ENCODE results near the gene FABP3. TPM values are rescaled to one million over a fixed set of nuclear protein-coding genes. Genes with fewer than 3 reads are reported as not detected.

The FABP3 gene
- total and polyA plus RNA-seq, 2 of the 8 experiments (the other 6 are each of a cell fraction or from before 2014, with no cell fraction given) = 34.8 to 43.9 TPM

Other genes with a start within 250 kb of the FABP3 start
- gene NKAIN1, start 133.2 kb downstream of the FABP3 start, total RNA-seq (2021; fragmentation: NEBNext Ultra II Directional; extraction: Animal tissue kit (Norgen Biotek cat#: 25700)) = 59.1 and 59.3 TPM in 2 replicates
- 66.9 and 117 TPM in 2 replicates for gene NKAIN1, start 133.2 kb downstream of the FABP3 start, polyA plus RNA-seq (2011; rRNA removed)
- gene SNRNP40, start 76.3 kb downstream of the FABP3 start, total RNA-seq (2021; fragmentation: NEBNext Ultra II Directional; extraction: Animal tissue kit (Norgen Biotek cat#: 25700)) = 111 and 113 TPM in 2 replicates
- 76.2 and 97.4 TPM in 2 replicates for gene SNRNP40, start 76.3 kb downstream of the FABP3 start, polyA plus RNA-seq (2011; rRNA removed)
- gene ZCCHC17, start 76.0 kb downstream of the FABP3 start, total RNA-seq (2021; fragmentation: NEBNext Ultra II Directional; extraction: Animal tissue kit (Norgen Biotek cat#: 25700)) = 55.5 and 59.3 TPM in 2 replicates
- 31.9 and 51.6 TPM in 2 replicates for gene ZCCHC17, start 76.0 kb downstream of the FABP3 start, polyA plus RNA-seq (2011; rRNA removed)
- 30.8 and 31.4 TPM in 2 replicates for gene SERINC2, start 40.1 kb upstream of the FABP3 start, total RNA-seq (2021; fragmentation: NEBNext Ultra II Directional; extraction: Animal tissue kit (Norgen Biotek cat#: 25700))
- 60.0 and 97.0 TPM in 2 replicates for gene SERINC2, start 40.1 kb upstream of the FABP3 start, polyA plus RNA-seq (2011; rRNA removed)
- gene TINAGL1, start 203.4 kb upstream of the FABP3 start, total RNA-seq (2021; fragmentation: NEBNext Ultra II Directional; extraction: Animal tissue kit (Norgen Biotek cat#: 25700)) = 9.7 and 11.2 TPM in 2 replicates
- gene TINAGL1, start 203.4 kb upstream of the FABP3 start, polyA plus RNA-seq (2011; rRNA removed) = 21.7 and 24.2 TPM in 2 replicates
- 0.35 and 0.44 TPM in 2 replicates for gene HCRTR1, start 244.6 kb upstream of the FABP3 start, total RNA-seq (2021; fragmentation: NEBNext Ultra II Directional; extraction: Animal tissue kit (Norgen Biotek cat#: 25700))
- gene HCRTR1, start 244.6 kb upstream of the FABP3 start, polyA plus RNA-seq (2011; rRNA removed) = 0.39 and 0.61 TPM in 2 replicates

All from H1 (cell line).